Measurements from ENCODE around the gene PLPP6. TPM values are rescaled to one million over a fixed set of nuclear protein-coding genes. Genes with fewer than 3 reads are reported as not detected.

The PLPP6 gene
- total RNA-seq, 1 experiment from 2014 or later = 1.8 TPM

- H3K9me3 ChIP-seq (ENCODE audit: control insufficient read depth, insufficient read depth, low read depth, low read length) = no peaks in the 10 kb centered on the region
- no peaks in the 10 kb centered on the region for H3K27me3 ChIP-seq (ENCODE audit: control insufficient read depth, insufficient read depth, low read length)
- TF ChIP-seq SIN3A (IDR thresholded peaks at IDR 0.05; ENCODE audit: borderline replicate concordance, insufficient read depth, low read depth, low read length) (no peak), TCF7L2 (IDR thresholded peaks at IDR 0.05; ENCODE audit: low read depth, low read length) (no peak)
- TF ChIP-seq, protein P1, sequence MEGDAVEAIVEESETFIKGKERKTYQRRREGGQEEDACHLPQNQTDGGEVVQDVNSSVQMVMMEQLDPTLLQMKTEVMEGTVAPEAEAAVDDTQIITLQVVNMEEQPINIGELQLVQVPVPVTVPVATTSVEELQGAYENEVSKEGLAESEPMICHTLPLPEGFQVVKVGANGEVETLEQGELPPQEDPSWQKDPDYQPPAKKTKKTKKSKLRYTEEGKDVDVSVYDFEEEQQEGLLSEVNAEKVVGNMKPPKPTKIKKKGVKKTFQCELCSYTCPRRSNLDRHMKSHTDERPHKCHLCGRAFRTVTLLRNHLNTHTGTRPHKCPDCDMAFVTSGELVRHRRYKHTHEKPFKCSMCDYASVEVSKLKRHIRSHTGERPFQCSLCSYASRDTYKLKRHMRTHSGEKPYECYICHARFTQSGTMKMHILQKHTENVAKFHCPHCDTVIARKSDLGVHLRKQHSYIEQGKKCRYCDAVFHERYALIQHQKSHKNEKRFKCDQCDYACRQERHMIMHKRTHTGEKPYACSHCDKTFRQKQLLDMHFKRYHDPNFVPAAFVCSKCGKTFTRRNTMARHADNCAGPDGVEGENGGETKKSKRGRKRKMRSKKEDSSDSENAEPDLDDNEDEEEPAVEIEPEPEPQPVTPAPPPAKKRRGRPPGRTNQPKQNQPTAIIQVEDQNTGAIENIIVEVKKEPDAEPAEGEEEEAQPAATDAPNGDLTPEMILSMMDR (IDR thresholded peaks at IDR 0.05) = no peak
- H3K4me3 ChIP-seq (ENCODE audit: low read depth in 2 of 2, low read length in 2 of 2) = no peak overlapping the region
- intact Hi-C loops (cut with micrococcal nuclease; ENCODE audit: unreplicated experiment) = no loop called here
- ATAC-seq (no peak), DNase-seq (ENCODE audit: low read depth, low spot score) (no peak)
- ChIA-PET POLR2A (no interaction called here), CTCF (no interaction called here)
- H3K4me1 ChIP-seq (ENCODE audit: control insufficient read depth, insufficient read depth, low read length) = no peaks in the 10 kb centered on the region
- no TSS peak for BruUV-seq (replicated peaks)
- H3K36me3 ChIP-seq (ENCODE audit: control insufficient read depth, insufficient read depth, low read length) = no peaks in the 10 kb centered on the region; the same call in 1 of the 2 replicates
- in situ Hi-C loops (cut with HindIII; ENCODE audit: low pct_unique_long_range_greater_than_20kb, low sequenced_read_pairs) = no loop called here
- no peak overlapping the region for H3K27ac ChIP-seq (ENCODE audit: low read length)
Observed at GRCh38 chr9:4674783-4675182, 12.7 kb downstream of the PLPP6 start.

DNA sequence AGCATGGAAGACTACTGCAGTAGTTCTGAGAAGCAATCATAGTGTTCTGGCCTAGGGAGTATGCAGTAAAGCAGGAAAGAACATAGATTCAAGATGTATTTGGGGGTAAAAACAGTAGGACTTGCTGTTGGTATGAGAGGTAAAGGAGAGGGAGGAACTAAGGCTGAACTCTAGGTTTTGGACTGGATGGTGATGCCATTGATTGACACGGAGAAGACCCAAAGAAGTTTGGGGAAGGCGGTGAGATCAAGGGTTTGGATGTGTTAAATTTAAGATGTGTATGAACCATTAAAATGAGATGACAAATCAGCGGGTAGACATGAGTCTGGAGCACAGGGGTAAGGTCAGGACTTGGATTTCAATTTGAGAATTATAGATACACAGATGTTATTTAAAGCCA is 15.3 kb downstream of the PLPP6 start:
- no TSS peak for BruUV-seq (replicated peaks)
- POLR2A ChIA-PET = no interaction called here
- Histone ChIP-seq H3K4me3 (ENCODE audit: low read depth in 2 of 2, low read length in 2 of 2) (no peak overlapping the region), H3K4me1 (ENCODE audit: control insufficient read depth, insufficient read depth, low read length) (no peaks in the 10 kb centered on the region), H3K9me3 (ENCODE audit: control insufficient read depth, insufficient read depth, low read depth, low read length) (no peaks in the 10 kb centered on the region), H3K36me3 (ENCODE audit: control insufficient read depth, insufficient read depth, low read length) (peaks cover 3% of the 10 kb centered on the region; the same call in 1 of the 2 replicates), H3K27ac (ENCODE audit: low read length) (no peak overlapping the region), H3K27me3 (ENCODE audit: control insufficient read depth, insufficient read depth, low read length) (no peaks in the 10 kb centered on the region)
- intact Hi-C loops (cut with micrococcal nuclease; ENCODE audit: unreplicated experiment) = no loop called here
- TF ChIP-seq, protein P1 (IDR thresholded peaks at IDR 0.05) = no peak
- TF ChIP-seq REST (IDR thresholded peaks at IDR 0.05; ENCODE audit: insufficient read depth in 1 of 2, low read depth in 2 of 2, low read length in 1 of 2) (no peak), TCF7L2 (IDR thresholded peaks at IDR 0.05; ENCODE audit: low read depth, low read length) (no peak), POLR2AphosphoS5 (IDR thresholded peaks at IDR 0.05; ENCODE audit: low read depth, low read length) (no peak), SIN3A (IDR thresholded peaks at IDR 0.05; ENCODE audit: borderline replicate concordance, insufficient read depth, low read depth, low read length) (no peak)
- DNase-seq (ENCODE audit: low read depth, low spot score) = no peak
- CTCF ChIA-PET = no interaction called here
- in situ Hi-C loops (cut with HindIII; ENCODE audit: low pct_unique_long_range_greater_than_20kb, low sequenced_read_pairs) = no loop called here
- no peak for ATAC-seq
